Lung (tissue), 12 donors: ENCODE data around the gene GATAD2A. TPM values are rescaled to one million over a fixed set of nuclear protein-coding genes. Genes with fewer than 3 reads are reported as not detected.
A peak's percentile ranks its signal among the peaks of the same experiment; 100 is the strongest.

Source experiments
- ATAC-seq: fragments of 200-7000 bp; cut with Tn5 transposase; one replicate; pipeline ENCODE4 v1.9.1; 2020; ENCODE audit warnings: moderate number of reproducible peaks; ENCODE audit not compliant: insufficient read depth, low FRiP score
- DNase-seq, 3 donors: peaks; one replicate each; pipeline ENCODE4 v3.0.0-alpha.2; 2013 to 2017
- H3K27ac ChIP-seq, 2 donors: one replicate each; pipeline ENCODE4 v1.5.1; 2013; ENCODE audit warnings: mild to moderate bottlenecking in 2 of 2, moderate library complexity in 2 of 2, control low read depth in 1 of 2, inconsistent platforms in 1 of 2, low read depth in 1 of 2, low read length in 1 of 2
- H3K27me3 ChIP-seq, 3 donors: one replicate each; pipeline ENCODE4 v1.5.1; 2013; ENCODE audit warnings: low read length in 2 of 3; ENCODE audit not compliant: control insufficient read depth in 3 of 3, insufficient read depth in 3 of 3
- H3K36me3 ChIP-seq, 4 donors: one replicate each; pipeline ENCODE4 v1.5.1; 2013; ENCODE audit warnings: low read length in 4 of 4, mild to moderate bottlenecking in 1 of 4, moderate library complexity in 1 of 4; ENCODE audit not compliant: control insufficient read depth in 4 of 4, insufficient read depth in 4 of 4
- H3K4me1 ChIP-seq, 5 donors: one replicate each; pipeline ENCODE4 v1.5.1; 2013; ENCODE audit warnings: low read length in 5 of 5, mild to moderate bottlenecking in 2 of 5, moderate library complexity in 1 of 5; ENCODE audit not compliant: control insufficient read depth in 5 of 5, insufficient read depth in 5 of 5
- H3K4me3 ChIP-seq: one replicate; pipeline ENCODE4 v1.5.1; 2013; ENCODE audit warnings: mild to moderate bottlenecking, control low read depth, moderate library complexity
- H3K9ac ChIP-seq, 2 donors: one replicate each; pipeline ENCODE4 v1.5.1; 2013; ENCODE audit warnings: low read length in 2 of 2, control low read depth in 1 of 2; ENCODE audit not compliant: insufficient read depth in 1 of 2
- H3K9me3 ChIP-seq, 4 donors: one replicate each; pipeline ENCODE4 v1.5.1; 2013; ENCODE audit warnings: low read length in 3 of 4, mild to moderate bottlenecking in 1 of 4, moderate library complexity in 1 of 4; ENCODE audit not compliant: control insufficient read depth in 4 of 4, insufficient read depth in 3 of 4
- WGBS, 2 donors: extraction: QIAGEN DNeasy Blood & Tissue Kit; methylation state at CpG; one replicate each; pipeline ENCODE4 v1.1.7; 2013; 5-methylcytosine and 5-hydroxymethylcytosine counted together
- polyA plus RNA-seq, 2 donors: library from polyadenylated mRNA; stranded (reverse); fragments of 200-250 nt; gene quantifications; one replicate each; pipeline ENCODE4 v1.2.1, GENCODE V29; 2013
- total RNA-seq, 2 donors: library from RNA; depleted of rRNA in 1 of 2; stranded (reverse); fragments of >200 nt in 1 of 2; gene quantifications; one replicate each; pipeline ENCODE4 v1.2.1, GENCODE V29; 2014 to 2021
- TF ChIP-seq, protein P1 (sequence below): IDR thresholded peaks from 2 replicates; pipeline ENCODE4 v1.5.1; 2012; ENCODE audit warnings: mild to moderate bottlenecking; ENCODE audit errors: control extremely low read depth, extremely low read depth
- donor health status: control.
- donor health status: control.
- donor health status: Bipolar disorder and iron deficiency.
- donor health status: healthy.
- donor health status: DM: yes; HTN: yes; CAD: no.

Gene GATAD2A
- total and polyA plus RNA-seq, 4 donors, result 30.6 to 93.7 (median 37.4) TPM

DNA sequence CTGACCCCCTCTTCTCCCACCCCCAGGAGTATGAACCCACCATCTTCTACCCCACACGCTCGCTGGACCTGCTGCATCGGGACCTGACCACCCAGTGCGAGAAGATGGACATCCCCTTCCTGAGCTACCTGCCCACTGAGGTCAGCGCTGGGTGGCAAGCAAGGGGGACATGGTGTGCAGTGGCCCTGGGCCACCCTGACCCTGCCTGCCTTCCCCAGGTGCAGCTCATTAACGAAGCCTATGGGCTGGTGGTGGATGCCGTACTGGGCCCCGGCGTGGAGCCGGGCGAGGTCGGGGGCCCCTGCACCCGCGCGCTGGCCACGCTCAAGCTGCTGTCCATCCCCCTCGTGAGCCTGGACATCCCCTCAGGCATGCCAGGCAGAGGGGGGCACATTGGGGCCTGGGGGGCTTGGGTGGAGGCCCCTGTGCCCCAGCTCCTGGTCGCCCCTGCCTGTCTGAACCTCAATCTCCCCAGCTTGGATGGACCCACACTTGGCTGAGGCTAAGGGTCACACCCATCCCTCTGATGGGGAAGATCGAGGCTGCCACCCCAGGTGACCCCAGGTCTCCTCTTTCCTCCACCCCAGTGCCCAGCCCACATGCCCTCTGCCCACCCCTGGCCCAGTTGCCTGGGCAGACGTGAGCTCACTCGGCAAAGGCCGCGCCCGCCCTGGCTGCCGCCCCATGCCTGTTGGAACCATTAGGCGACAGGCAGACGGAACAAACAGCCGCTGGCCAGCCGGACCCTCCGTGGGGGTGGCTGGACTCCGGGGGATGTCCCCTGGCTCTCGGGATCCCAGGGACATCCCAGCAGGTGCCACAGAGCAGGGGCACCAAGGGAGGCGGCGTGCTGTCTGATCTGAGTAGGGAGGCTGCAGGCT is 130.1 kb downstream of the GATAD2A start:
- 91 to 96% methylated on average over 34 of the region's 34 CpGs for WGBS, 2 donors
- no peak for DNase-seq

DNA sequence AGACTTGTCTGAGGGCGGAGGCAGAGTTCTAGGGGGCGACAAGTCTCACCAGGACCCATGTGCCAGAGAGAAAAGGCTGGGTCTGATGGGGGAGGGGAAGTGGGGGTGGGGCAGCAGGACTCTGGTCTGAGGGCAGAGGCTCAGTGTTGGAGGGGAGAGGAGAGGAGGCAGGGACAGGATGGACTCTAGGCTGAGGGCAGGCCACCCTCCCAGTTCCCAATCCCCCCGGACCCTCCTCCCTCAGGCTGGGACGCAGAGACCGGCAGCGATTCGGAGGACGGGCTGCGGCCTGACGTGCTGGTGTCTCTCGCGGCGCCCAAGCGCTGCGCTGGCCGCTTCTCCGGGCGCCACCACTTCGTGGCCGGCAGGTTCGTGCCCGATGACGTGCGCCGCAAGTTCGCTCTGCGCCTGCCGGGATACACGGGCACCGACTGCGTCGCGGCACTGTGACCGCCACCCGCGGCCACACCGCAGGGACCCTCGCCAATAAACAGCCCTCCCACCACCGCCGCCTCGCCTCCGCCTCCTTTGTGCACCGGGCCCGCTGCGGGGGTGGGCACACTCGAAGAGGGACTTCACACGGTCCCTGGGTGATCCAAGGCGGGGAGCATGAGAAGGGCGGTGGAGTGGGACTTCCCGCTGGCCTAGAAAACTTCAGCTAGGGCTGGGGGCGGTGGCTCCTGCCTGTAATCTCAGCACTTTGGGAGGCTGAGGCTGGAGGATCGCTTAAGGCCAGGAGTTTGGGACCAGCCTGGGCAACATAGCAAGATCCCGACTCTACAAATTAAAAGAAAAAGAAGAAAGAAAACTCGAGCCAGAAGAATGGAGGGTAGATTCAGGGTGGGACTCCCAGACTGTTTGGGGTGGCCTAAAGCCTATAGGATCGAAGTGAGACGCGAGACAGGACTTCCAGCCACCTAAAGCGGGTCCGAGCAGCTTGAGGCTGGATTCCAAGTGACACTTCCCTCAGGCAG is 131.9 kb downstream of the GATAD2A start:
- Histone ChIP-seq H3K9me3 (peaks cover 0 to 7% (median 0%) of the 10 kb centered on the region in 4 donors), H3K27ac (no peak overlapping the region), H3K36me3 (peaks cover 0 to 1% (median 0%) of the 10 kb centered on the region in 4 donors), H3K4me3 (no peak overlapping the region), H3K4me1 (peaks cover 0 to 28% (median 6%) of the 10 kb centered on the region in 5 donors), H3K27me3 (peaks cover 6 to 47% (median 26%) of the 10 kb centered on the region in 3 donors), H3K9ac (no peak overlapping the region)
- DNase-seq, result no peak
- WGBS, 2 donors, result 30 to 46% methylated on average over 48 to 59 of the region's 59 CpGs
- no peak for ATAC-seq
- TF ChIP-seq, protein P1, sequence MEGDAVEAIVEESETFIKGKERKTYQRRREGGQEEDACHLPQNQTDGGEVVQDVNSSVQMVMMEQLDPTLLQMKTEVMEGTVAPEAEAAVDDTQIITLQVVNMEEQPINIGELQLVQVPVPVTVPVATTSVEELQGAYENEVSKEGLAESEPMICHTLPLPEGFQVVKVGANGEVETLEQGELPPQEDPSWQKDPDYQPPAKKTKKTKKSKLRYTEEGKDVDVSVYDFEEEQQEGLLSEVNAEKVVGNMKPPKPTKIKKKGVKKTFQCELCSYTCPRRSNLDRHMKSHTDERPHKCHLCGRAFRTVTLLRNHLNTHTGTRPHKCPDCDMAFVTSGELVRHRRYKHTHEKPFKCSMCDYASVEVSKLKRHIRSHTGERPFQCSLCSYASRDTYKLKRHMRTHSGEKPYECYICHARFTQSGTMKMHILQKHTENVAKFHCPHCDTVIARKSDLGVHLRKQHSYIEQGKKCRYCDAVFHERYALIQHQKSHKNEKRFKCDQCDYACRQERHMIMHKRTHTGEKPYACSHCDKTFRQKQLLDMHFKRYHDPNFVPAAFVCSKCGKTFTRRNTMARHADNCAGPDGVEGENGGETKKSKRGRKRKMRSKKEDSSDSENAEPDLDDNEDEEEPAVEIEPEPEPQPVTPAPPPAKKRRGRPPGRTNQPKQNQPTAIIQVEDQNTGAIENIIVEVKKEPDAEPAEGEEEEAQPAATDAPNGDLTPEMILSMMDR, result no peak

More for the DNA sequence above, 130.1 kb downstream of the GATAD2A start:
- TF ChIP-seq, protein P1, result no peak
- Histone ChIP-seq H3K9me3 (peaks cover 0 to 7% (median 0%) of the 10 kb centered on the region in 4 donors), H3K27me3 (peaks cover 2 to 37% (median 21%) of the 10 kb centered on the region in 3 donors), H3K27ac (no peak overlapping the region), H3K4me3 (no peak overlapping the region), H3K9ac (no peak overlapping the region), H3K36me3 (peaks cover 0 to 1% (median 0%) of the 10 kb centered on the region in 4 donors), H3K4me1 (peaks cover 0 to 23% (median 6%) of the 10 kb centered on the region in 5 donors)
- no peak for ATAC-seq

- Histone ChIP-seq H3K36me3 (peaks cover 0 to 1% (median 0%) of the 10 kb centered on the region in 4 donors), H3K4me3 (no peak within 1 kb of the TSS), H3K27me3 (peaks cover 6 to 47% (median 28%) of the 10 kb centered on the region in 3 donors), H3K9ac (no peak within 1 kb of the TSS), H3K9me3 (peaks cover 0 to 7% (median 0%) of the 10 kb centered on the region in 4 donors), H3K27ac (no peak within 1 kb of the TSS), H3K4me1 (peaks cover 0 to 26% (median 3%) of the 10 kb centered on the region in 5 donors)
- TF ChIP-seq, protein P1, result no peak
- peak; percentile 54 to 65 (median 59) for DNase-seq
- 4 to 5% methylated on average over 52 to 56 of the region's 56 CpGs for WGBS, 2 donors
- no peak for ATAC-seq
Measured at GRCh38 chr19:19538061-19538784, 132.7 kb downstream of the GATAD2A start, which contains the start of gene CILP2. TSS of gene CILP2 (plus strand) at chr19:19538265. CDS start at chr19:19538350, 85 bp downstream.
